ENCODE data around the gene LHB. TPM values are rescaled to one million over a fixed set of nuclear protein-coding genes. Genes with fewer than 3 reads are reported as not detected.

The LHB gene
- 1.9 TPM in 1 of 2 replicates, not detected in the other for total RNA-seq

GRCh38 chr19:49017041-49017665, at the start of gene LHB:
Gene LHB (minus strand): TSS chr19:49017091. CDS start chr19:49017081, 10 bp downstream.

DNA sequence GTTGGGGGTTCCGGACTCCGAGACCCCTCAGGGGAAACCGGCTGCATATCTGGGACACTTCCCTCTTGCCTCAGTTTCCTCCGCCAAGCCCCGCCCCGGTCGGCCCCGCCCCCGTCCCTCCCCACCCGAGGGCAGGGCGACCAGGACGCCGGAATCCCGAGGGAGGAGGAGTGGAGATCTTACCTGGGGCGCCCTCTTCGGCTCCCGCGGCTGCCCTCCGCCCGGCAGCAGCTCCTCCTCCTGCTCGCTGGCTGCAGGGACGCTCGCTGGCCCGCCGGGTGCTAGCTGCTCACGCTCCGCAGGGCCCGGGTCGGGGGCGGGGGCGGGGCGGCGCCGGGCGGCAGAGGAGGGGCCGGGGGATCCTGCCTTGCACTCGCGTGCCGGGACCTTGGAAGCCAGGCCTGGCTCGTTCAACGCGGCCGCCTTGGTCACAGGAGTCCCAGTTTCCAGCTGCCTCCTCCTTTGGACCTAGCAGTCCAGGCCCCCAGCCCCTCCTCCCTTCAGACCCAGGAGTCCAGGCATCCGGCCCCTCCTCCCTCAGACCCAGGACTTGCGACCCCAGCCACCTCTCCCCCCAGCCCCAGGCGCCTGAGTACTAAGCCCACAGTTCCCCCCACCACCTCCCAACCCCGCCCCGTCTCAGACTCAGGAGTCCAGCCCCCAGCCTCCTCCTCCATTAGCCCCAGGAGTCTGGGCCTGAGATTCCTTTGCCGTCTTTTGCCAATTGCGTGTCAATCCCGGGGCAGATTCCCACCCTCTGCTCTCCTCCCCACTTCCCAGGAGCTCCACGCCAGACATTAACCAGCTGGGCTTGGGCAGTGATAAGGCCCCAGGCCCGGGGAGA, 48.1 kb upstream of the LHB start, which contains the start of gene NTF4:
NTF4 (minus strand) TSS at position 51 of the 844 bp plus-strand sequence. CDS start 2,821 bp downstream, outside the sequence.

DNA sequence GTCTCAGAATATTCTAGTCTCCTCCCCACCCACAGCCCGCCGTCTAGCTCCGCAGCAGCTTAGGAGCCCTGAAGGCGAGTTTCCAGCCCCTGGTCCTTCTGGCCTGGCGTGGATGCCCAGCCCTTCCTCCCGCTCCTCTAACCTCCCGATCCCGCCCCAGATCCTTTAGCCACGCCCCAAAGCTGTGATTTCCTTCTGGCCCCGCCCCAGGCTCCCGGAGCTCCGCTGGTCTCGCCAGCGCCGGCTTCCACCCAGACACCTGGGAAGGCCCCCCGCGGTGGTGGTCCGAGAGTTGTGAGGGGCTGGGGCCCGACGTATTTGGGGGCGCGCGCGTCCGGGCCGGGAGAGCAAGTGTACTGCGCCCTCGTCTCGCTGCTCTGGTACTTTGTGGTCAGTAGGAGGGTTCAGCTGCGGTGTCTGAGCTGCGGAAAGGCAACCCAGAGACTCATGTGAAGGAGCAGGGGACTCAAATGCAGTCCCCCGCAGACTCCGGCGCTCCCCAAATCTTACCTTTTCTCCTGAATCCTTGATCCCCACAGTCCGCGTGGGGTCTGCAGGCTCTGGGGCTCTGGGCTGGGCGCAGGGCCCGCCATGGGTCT, 40.8 kb upstream of the LHB start, which contains the start of gene CGB7:
CGB7 (minus strand) TSS at position 114 of the 599 bp plus-strand sequence. CDS start 2,374 bp downstream, outside the sequence.

GRCh38 chr19:49049011-49049410, 32.1 kb upstream of the LHB start, which contains the start of gene CGB8:
Gene CGB8 (minus strand): TSS chr19:49049111. CDS start chr19:49048739, 372 bp downstream.

DNA sequence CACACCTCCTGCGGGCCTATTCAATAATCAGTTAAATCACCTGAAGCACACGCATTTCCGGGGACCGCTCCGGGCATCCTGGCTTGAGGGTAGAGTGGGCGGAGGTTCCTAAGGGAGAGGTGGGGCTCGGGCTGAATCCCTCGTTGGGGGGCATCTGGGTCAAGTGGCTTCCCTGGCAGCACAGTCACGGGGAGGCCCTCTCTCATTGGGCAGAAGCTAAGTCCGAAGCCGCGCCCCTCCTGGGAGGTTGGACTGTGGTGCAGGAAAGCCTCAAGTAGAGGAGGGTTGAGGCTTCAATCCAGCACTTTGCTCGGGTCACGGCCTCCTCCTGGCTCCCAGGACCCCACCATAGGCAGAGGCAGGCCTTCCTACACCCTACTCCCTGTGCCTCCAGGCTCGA, 26.7 kb upstream of the LHB start, which contains the start of gene CGB5:
CGB5 (plus strand) TSS at position 301 of the 400 bp plus-strand sequence. CDS start 362 bp downstream, outside the sequence.

DNA sequence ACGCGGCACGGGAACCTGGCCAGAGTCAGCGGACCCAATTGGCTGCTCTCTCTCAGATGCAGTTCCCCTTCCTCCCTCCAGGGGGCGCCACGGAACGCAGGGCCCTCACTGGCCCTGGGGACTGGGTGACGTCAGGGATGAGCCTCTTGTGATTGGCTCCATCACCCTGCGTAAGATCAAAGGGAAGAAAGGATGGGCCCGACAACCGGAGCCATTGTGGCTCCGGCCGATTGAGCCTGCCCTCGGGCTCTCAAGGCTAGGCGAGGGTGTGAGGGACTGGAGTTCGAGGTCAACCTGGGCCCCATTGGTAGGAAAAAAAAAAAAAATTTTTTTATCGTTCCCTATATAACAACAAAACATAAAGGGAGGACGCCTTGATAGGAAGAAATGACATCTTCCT, 19.9 kb upstream of the LHB start, which contains the start of gene CGB1:
CGB1 (minus strand) TSS at position 81 of the 400 bp plus-strand sequence. CDS start 184 bp downstream, outside the sequence.

GRCh38 chr19:49031642-49032301, 14.9 kb upstream of the LHB start, which contains the start of gene CGB2:
Gene CGB2 (plus strand): TSS chr19:49031890. CDS start chr19:49032096, 206 bp downstream.

GRCh38 chr19:49024233-49024632, 7.3 kb upstream of the LHB start, which contains the start of gene CGB3:
Gene CGB3 (minus strand): TSS chr19:49024333. CDS start chr19:49023971, 362 bp downstream.

DNA sequence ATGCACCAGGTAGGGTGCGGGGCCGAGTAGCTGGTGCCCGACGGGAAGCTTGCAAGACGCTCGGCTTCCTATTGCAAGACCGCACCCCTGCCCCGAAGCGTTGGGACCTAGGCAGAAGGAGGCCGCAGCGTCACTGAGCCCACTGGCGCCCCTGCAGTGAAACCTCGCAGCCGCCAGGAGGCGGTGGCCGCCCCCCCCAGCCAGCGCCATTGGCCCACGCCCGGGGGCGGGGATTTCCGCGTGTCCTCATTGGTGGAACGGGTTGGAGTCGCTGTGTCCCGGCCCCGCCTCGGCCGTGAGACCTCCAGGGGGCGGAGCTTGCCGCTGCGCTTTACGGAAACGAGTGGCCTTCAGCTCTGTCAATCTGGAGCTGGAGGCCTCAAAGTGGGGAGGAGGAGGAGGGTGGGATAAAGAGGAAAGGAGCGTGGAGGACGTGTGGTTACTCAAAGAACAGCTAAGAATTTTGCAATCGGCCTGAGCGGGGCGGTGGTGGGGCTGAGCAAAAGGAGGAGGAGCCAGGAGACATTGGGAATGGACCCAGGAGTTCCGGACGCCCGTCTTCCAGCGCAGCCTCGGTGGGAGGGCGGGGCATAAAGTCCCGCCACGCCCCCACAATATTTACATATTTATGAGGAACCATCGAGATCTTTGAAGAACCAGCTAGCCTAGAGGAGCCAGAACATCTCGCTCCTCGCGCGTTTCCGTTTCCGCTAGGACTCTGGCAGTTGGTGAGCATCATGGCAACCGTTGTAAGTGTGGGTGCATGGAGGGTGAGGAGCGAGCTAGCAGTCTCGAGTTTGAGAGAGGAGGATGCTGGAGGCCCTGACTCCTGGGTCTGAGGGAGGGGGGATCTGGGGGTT, 23.5 kb downstream of the LHB start, which contains the start of the genes GYS1 and RUVBL2:
GYS1 (minus strand) TSS at position 135 of the 860 bp plus-strand sequence. CDS start 197 bp downstream, outside the sequence.
RUVBL2 (plus strand) TSS at position 713 of the 860 bp plus-strand sequence; CDS start at position 738, 25 bp downstream.

Other genes with a start within 250 kb of the LHB start
- 35.2 and 37.8 TPM in 2 replicates for gene BCAT2, start 206.1 kb downstream of the LHB start, total RNA-seq
- gene HSD17B14, start 180.6 kb downstream of the LHB start, total RNA-seq, result 0.64 and 1.9 TPM in 2 replicates
- gene PLEKHA4, start 148.5 kb downstream of the LHB start, total RNA-seq, result 3.8 and 5.5 TPM in 2 replicates
- 59.9 and 106 TPM in 2 replicates for gene PPP1R15A, start 144.7 kb downstream of the LHB start, total RNA-seq
- gene TULP2, start 118.3 kb downstream of the LHB start, total RNA-seq, result 0.21 and 0.24 TPM in 2 replicates
- 90.8 and 93.4 TPM in 2 replicates for gene NUCB1, start 116.8 kb downstream of the LHB start, total RNA-seq
- 6.4 and 8.4 TPM in 2 replicates for gene DHDH, start 83.4 kb downstream of the LHB start, total RNA-seq
- gene BAX, start 62.2 kb downstream of the LHB start, total RNA-seq, result 35.0 and 104 TPM in 2 replicates
- 3,392 and 8,392 TPM in 2 replicates for gene FTL, start 51.8 kb downstream of the LHB start, total RNA-seq
- 22.8 and 61.9 TPM in 2 replicates for gene GYS1, start 23.8 kb downstream of the LHB start, total RNA-seq
- gene RUVBL2, start 23.2 kb downstream of the LHB start, total RNA-seq, result 159 and 276 TPM in 2 replicates
- gene CGB3, start 7.2 kb upstream of the LHB start, total RNA-seq, result not detected in 2 replicates
- gene CGB2, start 14.8 kb upstream of the LHB start, total RNA-seq, result 1.9 TPM in 1 of 2 replicates, not detected in the other
- gene CGB1, start 19.8 kb upstream of the LHB start, total RNA-seq, result not detected in 2 replicates
- 0.24 TPM in 1 of 2 replicates, not detected in the other for gene CGB5, start 26.8 kb upstream of the LHB start, total RNA-seq
- gene CGB8, start 32.0 kb upstream of the LHB start, total RNA-seq, result 0.48 TPM in 1 of 2 replicates, not detected in the other
- 0.85 and 0.96 TPM in 2 replicates for gene CGB7, start 40.7 kb upstream of the LHB start, total RNA-seq
- gene NTF4, start 47.7 kb upstream of the LHB start, total RNA-seq, result 3.4 and 8.0 TPM in 2 replicates
- under 0.01 TPM in 1 of 2 replicates, not detected in the other for gene KCNA7, start 55.6 kb upstream of the LHB start, total RNA-seq
- 79.5 and 91.6 TPM in 2 replicates for gene SNRNP70, start 68.4 kb upstream of the LHB start, total RNA-seq
- gene LIN7B, start 97.3 kb upstream of the LHB start, total RNA-seq, result 2.6 and 10.1 TPM in 2 replicates
- gene C19orf73, start 102.1 kb upstream of the LHB start, total RNA-seq, result 0.48 and 2.8 TPM in 2 replicates
- 0.85 and 2.9 TPM in 2 replicates for gene PPFIA3, start 102.5 kb upstream of the LHB start, total RNA-seq
- not detected in 2 replicates for gene HRC, start 138.3 kb upstream of the LHB start, total RNA-seq
- gene TRPM4, start 140.7 kb upstream of the LHB start, total RNA-seq, result 17.7 and 21.2 TPM in 2 replicates

Measured in tracheal epithelial cell (primary cell).